ENCODE data around the gene MSI2.

DNA sequence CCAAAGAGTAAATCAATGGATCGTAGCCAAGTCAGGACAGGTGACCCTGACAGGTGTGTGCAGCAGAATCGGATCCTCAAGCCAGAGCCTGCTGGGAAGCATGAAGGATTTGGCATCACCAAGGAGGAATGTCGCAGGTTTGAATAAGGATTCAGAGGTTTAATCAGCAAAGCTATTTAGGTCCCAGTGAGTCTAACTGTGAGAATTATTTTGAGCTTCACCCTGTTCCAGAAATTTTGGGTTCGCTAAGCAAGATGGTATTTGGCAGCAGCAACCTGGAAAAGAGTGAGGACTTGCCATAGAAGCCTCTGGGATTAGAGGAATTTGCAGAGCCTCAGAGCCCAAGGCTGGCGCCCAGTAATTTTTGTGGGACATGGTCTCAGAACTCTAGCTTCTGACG lies 315.7 kb downstream of the MSI2 start:
- TF ChIP-seq, protein P1, sequence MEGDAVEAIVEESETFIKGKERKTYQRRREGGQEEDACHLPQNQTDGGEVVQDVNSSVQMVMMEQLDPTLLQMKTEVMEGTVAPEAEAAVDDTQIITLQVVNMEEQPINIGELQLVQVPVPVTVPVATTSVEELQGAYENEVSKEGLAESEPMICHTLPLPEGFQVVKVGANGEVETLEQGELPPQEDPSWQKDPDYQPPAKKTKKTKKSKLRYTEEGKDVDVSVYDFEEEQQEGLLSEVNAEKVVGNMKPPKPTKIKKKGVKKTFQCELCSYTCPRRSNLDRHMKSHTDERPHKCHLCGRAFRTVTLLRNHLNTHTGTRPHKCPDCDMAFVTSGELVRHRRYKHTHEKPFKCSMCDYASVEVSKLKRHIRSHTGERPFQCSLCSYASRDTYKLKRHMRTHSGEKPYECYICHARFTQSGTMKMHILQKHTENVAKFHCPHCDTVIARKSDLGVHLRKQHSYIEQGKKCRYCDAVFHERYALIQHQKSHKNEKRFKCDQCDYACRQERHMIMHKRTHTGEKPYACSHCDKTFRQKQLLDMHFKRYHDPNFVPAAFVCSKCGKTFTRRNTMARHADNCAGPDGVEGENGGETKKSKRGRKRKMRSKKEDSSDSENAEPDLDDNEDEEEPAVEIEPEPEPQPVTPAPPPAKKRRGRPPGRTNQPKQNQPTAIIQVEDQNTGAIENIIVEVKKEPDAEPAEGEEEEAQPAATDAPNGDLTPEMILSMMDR (IDR thresholded peaks at IDR 0.05): no peak
- no peak for TF ChIP-seq POLR2A (IDR thresholded peaks at IDR 0.05)

Data from sigmoid colon (tissue), 3 donors.